H1 (cell line): ENCODE measurements around the gene GREB1L. TPM values are rescaled to one million over a fixed set of nuclear protein-coding genes. Genes with fewer than 3 reads are reported as not detected.

Experiments
- BRCA1 ChIP-seq: IDR thresholded peaks from 2 replicates; pipeline ENCODE4 v1.6.1; 2012; ENCODE audit warnings: low read depth, low read length, improper control_type of control experiment
- polyA plus RNA-seq, 7 experiments: library from polyadenylated mRNA; depleted of rRNA in 3 of 7; stranded (reverse) in 5 of 7; unstranded in 2 of 7; fragments of >200 nt in 5 of 7; fragments of 200-250 nt in 2 of 7; gene quantifications; 1 replicate in 5 of 7; 2 replicates in 1 of 7; 4 replicates in 1 of 7; pipeline versions ENCODE4 v1.2.1 to v1.2.3, GENCODE V29; 2011 to 2013; ENCODE audit warnings: missing spikeins in 2 of 7, mixed read lengths in 2 of 7
- total RNA-seq: library from RNA; stranded (reverse); fragmentation: NEBNext Ultra II Directional; extraction: Animal tissue kit (Norgen Biotek cat#: 25700); gene quantifications from 2 replicates; pipeline ENCODE4 v1.2.1, GENCODE V29; 2021

Gene GREB1L
- total and polyA plus RNA-seq, 2 of the 8 experiments (the other 6 are each of a cell fraction or from before 2014, with no cell fraction given), result 0.34 to 1.6 TPM

DNA sequence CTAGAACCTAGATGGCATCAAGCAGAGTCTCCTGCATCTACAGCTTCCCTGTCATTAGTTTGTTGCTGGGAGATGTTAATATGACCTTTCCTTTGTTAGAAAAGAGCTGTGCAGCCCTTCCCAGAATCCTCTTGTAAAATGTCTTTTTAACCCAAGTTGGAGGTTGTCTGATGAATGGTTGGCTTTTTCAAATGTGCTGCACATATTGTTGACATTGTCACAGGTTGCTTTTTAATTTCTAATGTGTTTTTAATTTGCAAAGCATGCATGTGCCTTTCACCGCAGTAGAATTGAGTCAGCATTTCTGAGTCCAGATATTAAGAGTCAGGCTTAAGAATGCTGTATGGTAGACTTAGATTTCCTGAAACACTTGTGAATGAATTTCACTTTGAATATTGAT lies 120.8 kb downstream of the GREB1L start (continued):
- TF ChIP-seq BRCA1, result no peak
